SJCRH30 (cell line): ENCODE data around the gene CDH4. TPM values are rescaled to one million over a fixed set of nuclear protein-coding genes. Genes with fewer than 3 reads are reported as not detected.
A peak's percentile ranks its signal among the peaks of the same experiment; 100 is the strongest.

ENCODE experiments used
- DNase-seq, 2 experiments: peaks; one replicate each; pipeline ENCODE4 v3.0.0-alpha.2; 2015 to 2020
- H3K27ac ChIP-seq: fragments of 250-450 bp; sonication (Bioruptor Pico); 2 replicates; pipeline ENCODE4 v1.5.1; 2020; ENCODE audit warnings: mild to moderate bottlenecking, moderate library complexity
- H3K27me3 ChIP-seq: fragments of 250-450 bp; sonication (Bioruptor Pico); 2 replicates; pipeline ENCODE4 v1.5.1; 2020; ENCODE audit warnings: mild to moderate bottlenecking, moderate library complexity
- H3K36me3 ChIP-seq: fragments of 250-450 bp; sonication (Bioruptor Pico); 2 replicates; pipeline ENCODE4 v1.5.1; 2020; ENCODE audit warnings: mild to moderate bottlenecking, moderate library complexity
- H3K4me1 ChIP-seq: fragments of 250-450 bp; sonication (Bioruptor Pico); 2 replicates; pipeline ENCODE4 v1.5.1; 2020; ENCODE audit warnings: mild to moderate bottlenecking, moderate library complexity
- H3K4me3 ChIP-seq: fragments of 250-450 bp; sonication (Bioruptor Pico); 2 replicates; pipeline ENCODE4 v1.5.1; 2020; ENCODE audit warnings: mild to moderate bottlenecking, moderate library complexity
- H3K9me3 ChIP-seq: fragments of 250-450 bp; sonication (Bioruptor Pico); replicated peaks from 2 replicates; pipeline ENCODE4 v1.5.1; 2020; ENCODE audit warnings: mild to moderate bottlenecking, moderate library complexity
- total RNA-seq: library from RNA; depleted of rRNA; stranded (reverse); fragments of >200 nt; shearing (Covaris generic); gene quantifications from 2 replicates; pipeline ENCODE4 v1.2.3, GENCODE V29; 2014

CDH4 gene
- total RNA-seq, 1 experiment from 2014 or later, result 0.06 TPM

DNA sequence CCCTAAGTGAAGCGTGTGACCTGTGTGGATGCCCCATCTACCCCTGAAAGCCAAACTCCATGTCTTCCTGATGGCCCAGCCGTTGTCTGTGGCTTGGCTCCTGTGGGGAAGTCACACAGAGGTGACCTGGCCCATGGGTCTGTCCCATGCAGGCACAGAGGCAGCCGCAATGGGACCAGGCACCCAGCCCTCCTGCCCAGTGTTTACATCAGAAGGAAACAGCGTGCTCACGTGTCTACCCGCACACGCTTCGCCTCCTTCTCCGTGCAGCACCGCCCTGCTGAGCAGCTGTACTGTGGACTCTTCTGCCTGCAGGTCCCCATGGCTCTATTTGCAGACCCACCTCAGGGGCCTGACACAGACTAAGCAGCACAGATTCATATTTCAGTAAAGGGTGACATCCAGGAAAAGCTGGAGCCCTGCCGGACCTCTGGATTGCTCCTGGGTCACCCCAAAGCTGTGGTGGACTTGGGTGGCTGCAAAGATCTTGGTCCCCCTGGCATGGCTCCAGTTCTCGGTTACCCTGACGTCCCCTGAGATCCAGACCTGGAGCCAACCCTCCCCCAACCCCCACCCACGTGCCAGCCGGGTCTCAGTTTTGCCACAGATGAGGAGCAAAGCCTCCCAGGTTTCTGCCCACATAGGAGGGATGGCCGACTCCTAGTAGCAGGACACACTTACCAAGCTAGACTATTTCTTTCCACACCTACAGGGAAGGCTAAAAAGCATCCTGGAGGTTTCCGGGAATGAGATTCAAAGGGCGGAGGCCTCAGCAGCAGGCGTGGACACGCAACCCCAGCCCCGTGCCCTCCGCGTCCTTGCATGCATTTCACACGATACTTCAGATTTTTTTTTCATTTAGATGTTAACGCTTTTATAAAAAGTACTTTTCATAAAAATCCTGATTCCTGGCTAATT, 120.3 kb downstream of the CDH4 start:
- DNase-seq, result no peak
- H3K27me3 ChIP-seq, result peaks cover 51% of the 10 kb centered on the region
- H3K4me1 ChIP-seq, result no peaks in the 10 kb centered on the region
- no peak overlapping the region for H3K27ac ChIP-seq
- no peaks in the 10 kb centered on the region for H3K36me3 ChIP-seq
- no peaks in the 10 kb centered on the region for H3K9me3 ChIP-seq
- no peak overlapping the region for H3K4me3 ChIP-seq

DNA sequence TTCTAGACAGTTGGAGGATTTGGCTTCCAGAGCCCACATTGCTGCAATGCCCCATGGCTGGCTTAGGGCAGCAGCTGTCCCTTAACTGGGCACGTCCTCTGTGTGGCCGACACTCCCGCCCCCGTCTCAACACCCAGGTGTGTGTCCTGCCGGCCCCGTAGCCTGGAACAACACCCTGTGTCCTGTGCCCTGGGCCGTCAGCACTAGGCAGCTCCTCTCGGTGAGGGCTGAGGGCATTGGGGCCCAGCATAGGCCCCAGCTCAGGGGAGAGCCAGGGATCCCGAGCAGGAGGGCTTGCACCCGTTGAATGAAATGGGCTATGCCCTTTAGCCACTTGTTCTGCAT, 121.0 kb downstream of the CDH4 start:
- no peaks in the 10 kb centered on the region for H3K36me3 ChIP-seq
- peaks cover 46% of the 10 kb centered on the region for H3K27me3 ChIP-seq
- H3K27ac ChIP-seq, result no peak overlapping the region
- no peak overlapping the region for H3K4me3 ChIP-seq
- no peak for DNase-seq
- H3K9me3 ChIP-seq, result no peaks in the 10 kb centered on the region
- H3K4me1 ChIP-seq, result no peaks in the 10 kb centered on the region

DNA sequence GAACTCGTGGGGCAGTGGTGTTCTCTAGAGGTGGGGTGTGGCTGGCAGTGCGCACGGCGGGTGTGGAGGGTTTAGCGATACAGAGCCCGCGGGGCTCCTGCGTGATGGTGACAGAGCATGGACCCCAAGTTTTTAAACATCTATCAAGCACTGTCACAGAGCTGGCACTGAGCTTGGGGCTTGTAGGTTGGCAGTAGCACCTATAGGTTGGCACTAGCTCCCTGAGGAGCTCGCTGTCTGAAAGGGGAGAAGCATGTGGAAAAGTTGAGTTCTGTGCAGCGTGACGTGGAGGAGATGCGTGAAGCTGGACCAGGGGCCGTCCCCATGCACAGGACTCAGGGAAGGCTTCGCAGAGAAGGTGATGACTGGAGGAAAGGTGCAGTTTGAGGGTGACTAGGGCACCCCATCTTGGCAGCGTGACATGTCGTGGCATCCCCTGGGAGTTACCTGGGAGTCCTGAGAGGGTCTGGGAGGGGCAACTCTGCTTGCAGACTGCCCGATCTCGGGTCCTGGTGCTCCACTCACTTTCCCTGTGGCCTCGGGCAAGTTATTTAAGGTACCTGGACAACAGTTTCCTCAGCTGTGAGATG, 122.0 kb downstream of the CDH4 start:
- no peaks in the 10 kb centered on the region for H3K36me3 ChIP-seq
- no peaks in the 10 kb centered on the region for H3K4me1 ChIP-seq
- no peak for DNase-seq
- H3K4me3 ChIP-seq, result no peak overlapping the region
- no peaks in the 10 kb centered on the region for H3K9me3 ChIP-seq
- no peak overlapping the region for H3K27ac ChIP-seq
- H3K27me3 ChIP-seq, result peaks cover 38% of the 10 kb centered on the region

DNA sequence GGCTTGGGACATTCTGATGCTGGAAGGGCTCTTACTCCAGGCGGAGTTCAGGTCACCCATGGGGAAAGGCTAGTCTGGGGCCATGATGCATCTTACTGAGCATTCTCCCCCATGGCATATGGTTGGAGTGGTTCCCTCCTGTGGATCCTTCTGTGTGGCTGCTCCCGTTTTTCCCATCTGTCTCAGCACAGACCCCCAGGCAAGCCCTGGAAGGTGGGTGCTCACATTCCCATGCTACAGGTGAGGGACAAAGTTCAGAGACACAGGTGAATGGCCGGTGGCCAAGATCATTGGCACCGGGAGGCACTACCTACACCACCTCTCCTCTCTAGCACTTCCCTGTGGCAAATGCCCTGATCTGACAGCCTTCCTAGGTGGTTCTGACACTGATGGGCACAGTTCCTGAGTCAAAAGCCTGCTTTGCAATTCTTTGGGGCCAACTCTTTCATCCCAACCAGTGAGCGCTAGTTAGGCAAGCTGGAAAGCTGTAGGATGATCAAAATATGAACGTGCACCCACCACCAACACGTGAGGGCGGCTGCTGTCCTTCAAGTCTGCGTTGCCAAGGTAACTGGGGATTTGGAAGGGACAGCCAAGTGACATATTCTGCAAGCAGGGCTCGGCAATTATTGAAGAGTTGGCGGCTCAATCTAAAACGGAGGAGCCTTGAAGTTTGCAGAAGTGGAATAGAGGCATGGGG, 124.6 kb downstream of the CDH4 start:
- no peaks in the 10 kb centered on the region for H3K36me3 ChIP-seq
- no peak overlapping the region for H3K27ac ChIP-seq
- H3K4me3 ChIP-seq, result no peak overlapping the region
- no peaks in the 10 kb centered on the region for H3K9me3 ChIP-seq
- H3K4me1 ChIP-seq, result no peaks in the 10 kb centered on the region
- peaks cover 22% of the 10 kb centered on the region for H3K27me3 ChIP-seq
- no peak for DNase-seq

DNA sequence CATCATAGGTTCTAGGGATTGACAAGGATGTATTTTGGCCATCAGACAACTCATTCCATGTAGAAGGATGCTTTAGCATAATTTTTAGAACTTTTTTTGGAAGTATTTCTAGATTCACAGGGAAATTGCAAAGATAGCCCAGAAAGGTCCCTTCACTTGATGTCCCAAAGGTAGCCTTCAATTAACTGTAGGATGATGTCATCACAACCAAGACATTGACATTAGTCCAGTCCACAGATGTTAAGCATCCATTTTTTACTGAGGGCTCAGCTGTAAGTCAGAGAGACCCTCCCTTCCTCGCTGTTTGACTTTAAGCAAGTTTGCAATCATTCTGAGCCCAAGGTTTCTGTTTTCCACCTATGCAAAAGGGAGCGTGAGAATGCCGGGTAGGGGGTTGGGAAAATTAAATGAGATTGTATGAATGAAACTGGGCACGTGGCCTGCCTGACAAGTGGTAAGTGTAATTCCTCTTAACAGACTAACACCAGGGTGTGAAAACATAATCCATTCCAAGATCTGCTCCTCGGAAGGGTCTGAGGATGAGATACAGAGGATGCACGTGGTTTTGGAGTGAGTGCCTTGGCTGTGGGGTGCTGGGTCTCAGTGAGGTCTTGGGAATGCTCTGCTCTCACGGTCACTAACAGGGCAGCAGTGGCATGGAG, 126.8 kb downstream of the CDH4 start:
- Histone ChIP-seq H3K27ac (no peak overlapping the region), H3K36me3 (no peaks in the 10 kb centered on the region), H3K4me1 (no peaks in the 10 kb centered on the region), H3K9me3 (0 out of 2 replicates have a peak, but pooled peaks cover 4% of the 10 kb centered on the region), H3K27me3 (peaks cover 3% of the 10 kb centered on the region), H3K4me3 (no peak overlapping the region)
- no peak for DNase-seq

DNA sequence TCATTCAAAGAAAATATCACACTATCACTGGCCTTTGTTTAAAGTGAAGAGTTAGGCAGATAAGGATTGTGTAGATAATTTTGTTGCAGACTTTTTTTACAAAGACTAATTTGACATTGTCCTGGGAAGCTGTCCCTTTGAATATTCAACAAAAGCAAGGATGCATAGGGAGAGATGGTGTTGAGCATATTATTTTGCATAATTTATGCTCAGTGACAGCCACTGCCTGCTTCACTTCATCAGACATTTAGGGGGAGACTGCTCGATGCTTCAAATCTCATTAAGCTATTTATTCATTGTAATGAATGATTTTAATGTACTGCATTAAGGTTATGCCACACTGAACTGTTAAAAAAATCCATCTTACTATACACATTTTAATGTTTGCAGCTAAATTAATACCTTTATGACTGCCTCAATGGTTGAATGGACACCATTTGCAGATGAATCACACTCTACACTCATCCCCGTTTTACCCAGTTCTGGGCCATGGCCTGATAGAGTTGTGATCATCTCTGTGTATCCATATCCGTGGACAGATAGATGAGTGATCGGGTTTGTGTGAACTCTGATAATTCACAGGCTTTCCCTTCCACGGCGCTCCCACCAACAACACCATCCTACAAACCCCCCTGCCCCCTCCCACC, 128.0 kb downstream of the CDH4 start:
- no peaks in the 10 kb centered on the region for H3K27me3 ChIP-seq
- H3K9me3 ChIP-seq, result 0 out of 2 replicates have a peak, but pooled peaks cover 7% of the 10 kb centered on the region
- no peak overlapping the region for H3K4me3 ChIP-seq
- no peaks in the 10 kb centered on the region for H3K36me3 ChIP-seq
- peaks cover 4% of the 10 kb centered on the region; the same call in 1 of the 2 replicates for H3K4me1 ChIP-seq
- H3K27ac ChIP-seq, result no peak overlapping the region
- DNase-seq, result no peak

DNA sequence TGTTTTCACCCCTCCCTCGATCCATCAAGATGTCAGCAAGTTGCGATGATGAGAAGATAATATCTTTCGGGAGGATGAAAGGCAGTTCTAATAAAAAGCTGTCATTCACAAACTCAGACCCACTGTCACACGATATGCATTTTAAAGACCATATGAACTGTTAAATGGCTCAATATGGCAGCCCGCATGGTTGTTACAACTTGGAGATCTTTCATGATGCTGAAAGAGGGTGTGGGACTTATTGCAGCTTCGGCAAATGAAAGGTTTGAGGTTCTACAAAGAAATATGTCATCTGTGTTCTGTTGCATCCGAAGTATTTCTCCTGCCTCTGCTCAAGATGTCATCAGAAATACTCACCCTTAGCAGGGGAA, 128.5 kb downstream of the CDH4 start:
- Histone ChIP-seq H3K27ac (no peak overlapping the region), H3K4me1 (peaks cover 6% of the 10 kb centered on the region), H3K27me3 (no peaks in the 10 kb centered on the region), H3K4me3 (no peak overlapping the region), H3K9me3 (0 out of 2 replicates have a peak, but pooled peaks cover 7% of the 10 kb centered on the region), H3K36me3 (no peaks in the 10 kb centered on the region)
- no peak for DNase-seq

DNA sequence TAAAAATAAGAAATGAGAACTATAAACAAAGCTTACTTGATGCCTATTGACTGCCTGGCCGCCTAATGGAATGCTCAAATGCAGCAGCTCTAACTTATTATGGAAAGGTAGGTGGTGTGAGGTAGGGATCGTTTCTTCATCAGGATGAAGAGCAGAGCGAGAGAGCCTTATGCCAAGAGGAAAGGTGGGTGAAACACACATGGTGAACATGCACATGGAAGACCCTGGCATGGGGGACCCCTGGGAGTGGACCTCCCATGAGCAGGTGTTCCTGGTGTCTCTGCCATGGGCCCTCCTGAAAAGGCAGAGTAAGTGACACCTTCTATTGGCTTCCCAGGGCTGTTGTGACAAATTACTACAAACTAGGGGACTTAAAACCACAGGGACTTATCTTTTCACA, 130.1 kb downstream of the CDH4 start:
- Histone ChIP-seq H3K36me3 (no peaks in the 10 kb centered on the region), H3K9me3 (0 out of 2 replicates have a peak, but pooled peaks cover 7% of the 10 kb centered on the region), H3K4me1 (peaks cover 22% of the 10 kb centered on the region), H3K27me3 (no peaks in the 10 kb centered on the region), H3K27ac (no peak overlapping the region), H3K4me3 (no peak overlapping the region)
- no peak for DNase-seq

DNA sequence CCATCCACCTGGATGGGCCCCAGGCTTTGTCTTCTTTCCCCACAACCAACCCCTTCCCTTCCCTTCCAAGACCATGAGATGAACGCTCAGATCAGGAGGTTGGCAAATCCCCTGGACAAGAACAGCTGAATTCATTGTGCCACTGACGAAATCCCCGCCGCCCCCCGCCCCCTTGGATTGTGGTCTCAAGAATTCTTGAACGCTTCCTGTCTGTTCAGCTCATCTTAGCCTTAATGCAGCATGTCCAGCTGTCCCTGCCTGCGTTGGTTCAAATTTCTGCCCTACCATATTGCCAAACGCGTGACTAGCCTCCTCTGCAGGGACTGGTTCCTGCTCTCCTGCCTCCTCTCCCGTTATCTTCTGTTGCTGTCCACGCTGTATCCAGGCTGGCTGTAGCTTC, 133.2 kb downstream of the CDH4 start:
- no peak overlapping the region for H3K4me3 ChIP-seq
- DNase-seq, result peak; percentile 74 to 86
- no peaks in the 10 kb centered on the region for H3K36me3 ChIP-seq
- 0 out of 2 replicates have a peak, but pooled peaks cover 7% of the 10 kb centered on the region for H3K9me3 ChIP-seq
- peak overlapping the region; percentile 47 for H3K27ac ChIP-seq
- H3K4me1 ChIP-seq, result peaks cover 26% of the 10 kb centered on the region
- no peaks in the 10 kb centered on the region; the same call in 1 of the 2 replicates for H3K27me3 ChIP-seq

DNA sequence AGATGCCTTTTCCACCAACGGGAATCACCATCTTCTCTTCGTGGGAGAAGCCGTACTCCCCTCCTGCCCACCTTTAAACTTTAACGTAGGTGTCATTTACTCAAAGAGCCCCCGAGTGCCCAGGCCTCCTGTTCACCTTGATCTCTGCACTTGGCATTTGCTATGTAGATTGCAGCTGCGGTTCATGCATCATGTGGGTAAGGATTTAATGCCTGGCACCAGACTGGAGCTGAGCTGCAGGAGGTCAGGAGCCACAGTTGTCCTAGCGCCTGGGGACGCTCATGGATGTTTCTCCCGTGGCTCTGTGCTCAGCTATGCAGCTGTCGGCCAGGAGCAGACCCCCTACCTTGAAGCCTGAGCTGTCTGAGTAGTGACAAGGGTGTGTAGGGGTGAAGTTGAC, 133.7 kb downstream of the CDH4 start:
- DNase-seq, result peak; percentile 32 to 56
- Histone ChIP-seq H3K36me3 (no peaks in the 10 kb centered on the region), H3K27ac (peak overlapping the region; percentile 47), H3K4me1 (peaks cover 26% of the 10 kb centered on the region), H3K4me3 (no peak overlapping the region), H3K27me3 (no peaks in the 10 kb centered on the region; the same call in 1 of the 2 replicates), H3K9me3 (0 out of 2 replicates have a peak, but pooled peaks cover 7% of the 10 kb centered on the region)

DNA sequence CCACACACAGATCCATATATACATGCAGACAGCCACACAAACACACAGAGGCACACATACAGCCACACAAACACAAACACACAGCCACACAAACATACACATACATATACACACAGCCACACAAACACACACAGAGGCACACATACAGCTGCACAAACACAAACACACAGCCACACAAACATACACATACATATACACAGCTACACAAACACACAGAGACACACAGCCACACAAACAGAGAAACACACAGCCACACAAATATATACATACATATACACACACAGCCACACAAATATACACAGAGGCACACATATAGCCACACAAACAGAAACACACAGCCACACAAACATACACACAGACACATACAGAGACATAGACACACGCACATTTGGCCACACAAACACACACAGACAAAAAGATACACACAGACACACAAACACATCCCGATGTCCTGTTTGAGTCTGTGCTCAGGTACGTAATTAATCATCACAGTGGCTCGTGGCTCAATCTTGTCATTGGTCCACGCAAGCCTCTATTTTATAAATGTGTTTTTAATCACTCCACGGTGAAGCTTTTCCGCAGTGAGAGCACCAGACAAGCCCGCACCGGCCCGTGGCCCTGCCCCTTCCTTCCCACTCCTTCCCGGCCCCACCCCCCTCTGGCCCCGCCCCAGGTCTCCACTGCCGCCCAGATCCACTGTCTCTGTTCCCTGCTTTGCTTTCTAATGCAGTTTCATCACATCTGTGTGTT, 135.3 kb downstream of the CDH4 start:
- DNase-seq, result peak in 1 of 2 experiments; percentile 53
- no peaks in the 10 kb centered on the region for H3K36me3 ChIP-seq
- H3K4me3 ChIP-seq, result no peak overlapping the region
- H3K9me3 ChIP-seq, result 0 out of 2 replicates have a peak, but pooled peaks cover 3% of the 10 kb centered on the region
- H3K27ac ChIP-seq, result no peak overlapping the region
- H3K4me1 ChIP-seq, result peaks cover 26% of the 10 kb centered on the region
- H3K27me3 ChIP-seq, result no peaks in the 10 kb centered on the region; the same call in 1 of the 2 replicates

DNA sequence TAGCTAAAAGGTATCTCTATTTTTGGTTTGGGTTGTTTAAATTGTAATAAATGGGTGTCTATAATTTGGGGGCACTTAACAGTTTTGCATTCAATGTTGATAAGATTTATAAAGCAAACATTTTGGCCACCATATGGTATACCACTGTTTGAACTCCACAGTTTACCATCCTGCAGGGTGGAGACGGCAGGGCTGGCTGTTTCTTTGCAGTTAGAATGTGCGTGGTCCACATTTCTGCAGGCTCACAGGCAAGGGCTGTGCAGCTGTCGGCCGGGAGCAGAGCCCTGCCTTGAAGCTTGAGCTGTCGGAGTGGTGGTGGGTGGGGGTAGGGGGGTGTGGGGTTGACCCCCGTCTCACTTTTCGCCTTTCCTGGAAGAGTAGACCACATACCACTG, 135.9 kb downstream of the CDH4 start:
- H3K27me3 ChIP-seq, result no peaks in the 10 kb centered on the region; the same call in 1 of the 2 replicates
- H3K27ac ChIP-seq, result no peak overlapping the region
- H3K36me3 ChIP-seq, result no peaks in the 10 kb centered on the region
- no peak overlapping the region for H3K4me3 ChIP-seq
- H3K4me1 ChIP-seq, result peaks cover 26% of the 10 kb centered on the region
- H3K9me3 ChIP-seq, result 0 out of 2 replicates have a peak, but pooled peaks cover 3% of the 10 kb centered on the region
- DNase-seq, result peak in 1 of 2 experiments; percentile 19

DNA sequence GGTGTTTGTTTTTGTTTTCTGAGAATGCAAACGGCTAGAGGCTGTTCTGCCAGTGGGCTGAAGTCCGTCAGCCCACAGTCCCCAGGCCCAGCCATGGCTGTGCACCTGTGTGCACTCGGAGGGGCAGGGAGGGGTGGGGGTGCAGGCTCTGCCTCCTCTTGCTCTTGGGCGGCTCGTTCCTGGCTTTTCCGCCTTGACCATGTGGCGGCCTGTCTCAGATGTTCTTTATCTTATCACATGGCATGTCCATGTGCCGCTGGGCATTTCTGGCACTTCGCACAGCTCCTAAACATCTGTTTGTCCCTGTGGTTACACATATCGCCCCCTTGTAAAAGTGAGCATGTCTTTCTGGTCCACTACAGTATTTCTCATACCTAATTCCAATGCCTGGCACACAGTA, 137.0 kb downstream of the CDH4 start:
- Histone ChIP-seq H3K27ac (no peak overlapping the region), H3K4me3 (no peak overlapping the region), H3K27me3 (no peaks in the 10 kb centered on the region; the same call in 1 of the 2 replicates), H3K4me1 (peaks cover 26% of the 10 kb centered on the region), H3K9me3 (0 out of 2 replicates have a peak, but pooled peaks cover 3% of the 10 kb centered on the region), H3K36me3 (no peaks in the 10 kb centered on the region)
- no peak for DNase-seq
